Measurements from ENCODE around the gene PACS1. TPM values are rescaled to one million over a fixed set of nuclear protein-coding genes. Genes with fewer than 3 reads are reported as not detected.

The PACS1 gene
- total RNA-seq, 2 experiments from 2014 or later = 77.8 to 80.7 TPM

DNA sequence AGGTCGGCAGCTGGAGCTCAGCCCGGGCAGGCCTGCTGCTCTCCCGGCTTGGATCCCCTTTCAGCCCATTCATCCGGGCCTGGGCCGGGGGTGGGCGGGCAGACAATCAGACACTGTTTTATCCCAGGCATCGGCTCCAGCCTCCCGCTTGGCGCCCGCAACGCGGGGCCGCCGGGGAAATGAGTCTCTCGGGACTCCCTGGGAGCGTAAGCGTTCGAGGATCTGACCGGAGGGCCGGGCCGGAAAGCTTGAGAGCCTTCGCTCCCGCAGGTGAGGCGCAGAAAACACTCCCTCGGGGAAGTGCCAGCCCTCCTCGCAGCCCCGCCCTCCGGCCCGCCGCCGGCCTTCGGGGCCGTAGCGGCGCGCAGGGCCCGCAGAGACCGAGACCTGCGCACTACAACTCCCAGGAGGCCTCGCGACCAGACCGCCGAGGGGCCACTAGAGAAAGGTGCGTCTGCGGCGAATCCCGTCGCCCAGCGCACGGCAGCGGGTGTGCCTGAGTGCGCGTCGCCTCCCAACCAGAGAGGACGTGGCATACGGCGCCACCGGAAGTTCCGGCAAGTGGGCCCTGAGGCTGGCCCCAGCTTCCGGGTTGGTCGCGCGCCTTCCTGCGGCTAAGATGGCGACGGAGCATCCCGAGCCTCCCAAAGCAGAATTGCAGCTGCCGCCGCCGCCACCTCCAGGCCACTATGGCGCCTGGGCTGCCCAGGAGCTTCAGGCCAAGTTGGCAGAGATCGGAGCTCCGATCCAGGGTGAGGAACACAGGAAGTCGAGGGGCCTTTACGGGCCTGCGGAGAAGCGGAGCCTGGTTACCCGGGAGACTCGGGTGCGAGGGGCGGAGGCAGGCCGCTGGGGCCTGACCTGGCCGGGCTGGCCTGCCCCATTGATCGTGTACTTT, 18.1 kb upstream of the PACS1 start, which contains the start of gene SF3B2:
TSS of gene SF3B2 (plus strand) at position 599 of the 898 bp plus-strand sequence. CDS start at position 620, 21 bp downstream.
- Mint-ChIP-seq H3K9me3 (no peaks in the 10 kb centered on the region), H3K27ac (peak within 1 kb of the TSS; percentile 96), H3K4me1 (ENCODE audit: low read depth) (peaks cover 41% of the 10 kb centered on the region), H3K36me3 (ENCODE audit: low read depth) (peaks cover 29% of the 10 kb centered on the region), H3K27me3 (ENCODE audit: low read depth) (peaks cover 7% of the 10 kb centered on the region), H3K4me3 (peak within 1 kb of the TSS; percentile 99)
- intact Hi-C loops (cut with micrococcal nuclease) = loop anchor here (1.0 to 5.0 kb wide), 7 partner anchors 17 to 206 kb away; partner anchors contain the start of genes BANF1, C11orf68, CCDC85B and DRAP1
- peak; percentile 98 for DNase-seq
- CTCF ChIA-PET = interaction anchor here (0.6 to 6.7 kb wide), 16 partner anchors 7 to 340 kb away, joined by 3 to 58 read pairs (median 3); partner anchors contain the start of genes KAT5 and PACS1

GRCh38 chr11:66052664-66052982, 17.4 kb upstream of the PACS1 start:
- CTCF ChIA-PET = interaction anchor here (0.6 to 6.7 kb wide), 13 partner anchors 7 to 340 kb away, joined by 3 to 58 read pairs (median 3); partner anchors contain the start of gene KAT5
- Mint-ChIP-seq H3K4me1 (ENCODE audit: low read depth) (peaks cover 41% of the 10 kb centered on the region), H3K27ac (peak overlapping the region; percentile 96), H3K9me3 (no peaks in the 10 kb centered on the region), H3K27me3 (ENCODE audit: low read depth) (peaks cover 7% of the 10 kb centered on the region), H3K4me3 (peak overlapping the region; percentile 99), H3K36me3 (ENCODE audit: low read depth) (peaks cover 33% of the 10 kb centered on the region)
- no peak for DNase-seq
- intact Hi-C loops (cut with micrococcal nuclease) = loop anchor here (1.0 to 5.0 kb wide), 7 partner anchors 17 to 206 kb away; partner anchors contain the start of genes BANF1, C11orf68, CCDC85B and DRAP1

GRCh38 chr11:66055021-66055420, 15.1 kb upstream of the PACS1 start:
- Mint-ChIP-seq H3K36me3 (ENCODE audit: low read depth) (peaks cover 50% of the 10 kb centered on the region), H3K27ac (no peak overlapping the region), H3K9me3 (no peaks in the 10 kb centered on the region), H3K4me3 (peak overlapping the region; percentile 47), H3K4me1 (ENCODE audit: low read depth) (peaks cover 48% of the 10 kb centered on the region), H3K27me3 (ENCODE audit: low read depth) (no peaks in the 10 kb centered on the region)
- intact Hi-C loops (cut with micrococcal nuclease) = no loop called here
- no peak for DNase-seq
- CTCF ChIA-PET = interaction anchor here (0.7 to 6.7 kb wide), 3 partner anchors 10 to 13 kb away, joined by 3 to 58 read pairs (median 29); no protein-coding TSS in a partner anchor

- intact Hi-C loops (cut with micrococcal nuclease) = no loop called here
- H3K4me3 Mint-ChIP-seq = no peak overlapping the region
- peaks cover 53% of the 10 kb centered on the region for H3K4me1 Mint-ChIP-seq (ENCODE audit: low read depth)
- CTCF ChIA-PET = interaction anchor here (1.1 to 6.7 kb wide), 3 partner anchors 9 to 11 kb away, joined by 3 to 58 read pairs (median 29); no protein-coding TSS in a partner anchor
- H3K36me3 Mint-ChIP-seq (ENCODE audit: low read depth) = peaks cover 65% of the 10 kb centered on the region
- DNase-seq = no peak
- no peaks in the 10 kb centered on the region for H3K9me3 Mint-ChIP-seq
- peak overlapping the region; percentile 31 for H3K27ac Mint-ChIP-seq
- H3K27me3 Mint-ChIP-seq (ENCODE audit: low read depth) = no peaks in the 10 kb centered on the region
Observed at GRCh38 chr11:66056501-66056900, 13.6 kb upstream of the PACS1 start.

DNA sequence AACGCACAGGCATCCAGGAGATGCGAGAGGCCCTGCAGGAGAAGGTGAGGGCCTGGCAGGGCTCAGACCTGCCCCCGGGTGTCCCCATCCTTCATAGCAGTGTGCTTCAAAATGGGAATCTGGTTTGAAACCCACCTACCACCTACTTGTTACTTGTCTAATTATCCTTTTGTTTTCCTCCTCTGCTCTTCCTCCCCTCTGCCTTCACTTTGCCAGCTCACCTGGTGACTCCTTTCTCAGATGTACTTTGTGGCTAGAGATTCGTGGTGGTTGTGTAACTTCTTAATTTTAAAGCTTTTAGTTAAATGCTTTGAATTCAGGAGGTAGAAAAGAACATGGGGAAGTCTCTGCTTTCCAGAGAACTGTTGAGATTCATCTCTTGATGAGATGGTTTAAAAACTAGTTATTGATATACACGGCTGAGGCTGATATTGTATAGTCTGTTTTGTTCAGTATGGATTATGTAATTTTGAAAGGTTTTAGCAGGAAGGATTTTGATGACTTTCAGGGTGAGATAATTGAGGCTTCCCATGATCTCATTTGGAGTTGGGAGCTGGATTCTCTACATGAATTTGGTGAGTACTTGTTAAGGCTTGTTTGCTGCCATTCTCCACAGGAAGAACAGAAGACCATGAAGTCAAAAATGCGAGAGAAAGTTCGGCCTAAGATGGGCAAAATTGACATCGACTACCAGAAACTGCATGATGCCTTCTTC, 9.9 kb upstream of the PACS1 start:
- Mint-ChIP-seq H3K27me3 (ENCODE audit: low read depth) (no peaks in the 10 kb centered on the region), H3K9me3 (no peaks in the 10 kb centered on the region), H3K36me3 (ENCODE audit: low read depth) (peaks cover 75% of the 10 kb centered on the region), H3K4me1 (ENCODE audit: low read depth) (peaks cover 58% of the 10 kb centered on the region), H3K27ac (peak overlapping the region; percentile 82), H3K4me3 (no peak overlapping the region)
- no peak for DNase-seq
- CTCF ChIA-PET = interaction anchor here (1.1 to 2.6 kb wide), 5 partner anchors 8 to 175 kb away, joined by 3 to 18 read pairs (median 5); no protein-coding TSS in a partner anchor
- intact Hi-C loops (cut with micrococcal nuclease) = no loop called here

DNA sequence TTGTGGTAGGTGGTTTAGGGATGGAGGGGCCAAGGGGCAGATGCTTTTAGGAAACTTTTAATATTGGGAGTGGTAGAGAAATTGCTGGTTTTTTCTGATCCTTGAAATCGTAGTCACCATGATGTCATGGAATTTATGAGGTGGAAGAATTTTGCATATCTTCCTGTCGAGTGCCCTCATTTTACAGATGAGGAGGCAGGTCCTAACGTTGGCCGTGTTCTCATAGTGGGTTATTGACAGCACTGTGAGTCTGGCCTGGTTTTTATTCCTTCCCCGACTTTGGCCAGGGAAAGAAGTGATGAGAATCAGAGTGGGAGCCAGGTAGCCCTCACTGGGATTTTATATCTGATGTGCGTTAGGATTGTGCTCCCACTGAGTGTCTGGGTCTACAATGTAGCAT, 8.8 kb upstream of the PACS1 start:
- Mint-ChIP-seq H3K27ac (peak overlapping the region; percentile 82), H3K36me3 (ENCODE audit: low read depth) (peaks cover 74% of the 10 kb centered on the region), H3K4me3 (peak overlapping the region; percentile 10), H3K27me3 (ENCODE audit: low read depth) (no peaks in the 10 kb centered on the region), H3K9me3 (no peaks in the 10 kb centered on the region), H3K4me1 (ENCODE audit: low read depth) (peaks cover 60% of the 10 kb centered on the region)
- intact Hi-C loops (cut with micrococcal nuclease) = no loop called here
- CTCF ChIA-PET = no interaction called here
- no peak for DNase-seq

GRCh38 chr11:66062408-66062807, 7.7 kb upstream of the PACS1 start:
- Mint-ChIP-seq H3K9me3 (no peaks in the 10 kb centered on the region), H3K4me3 (no peak overlapping the region), H3K27ac (peak overlapping the region; percentile 69), H3K36me3 (ENCODE audit: low read depth) (peaks cover 71% of the 10 kb centered on the region), H3K4me1 (ENCODE audit: low read depth) (peaks cover 69% of the 10 kb centered on the region), H3K27me3 (ENCODE audit: low read depth) (no peaks in the 10 kb centered on the region)
- CTCF ChIA-PET = interaction anchor here (0.7 to 2.4 kb wide), 3 partner anchors 11 to 95 kb away, joined by 3 to 19 read pairs (median 4); no protein-coding TSS in a partner anchor
- DNase-seq = no peak
- intact Hi-C loops (cut with micrococcal nuclease) = no loop called here

DNA sequence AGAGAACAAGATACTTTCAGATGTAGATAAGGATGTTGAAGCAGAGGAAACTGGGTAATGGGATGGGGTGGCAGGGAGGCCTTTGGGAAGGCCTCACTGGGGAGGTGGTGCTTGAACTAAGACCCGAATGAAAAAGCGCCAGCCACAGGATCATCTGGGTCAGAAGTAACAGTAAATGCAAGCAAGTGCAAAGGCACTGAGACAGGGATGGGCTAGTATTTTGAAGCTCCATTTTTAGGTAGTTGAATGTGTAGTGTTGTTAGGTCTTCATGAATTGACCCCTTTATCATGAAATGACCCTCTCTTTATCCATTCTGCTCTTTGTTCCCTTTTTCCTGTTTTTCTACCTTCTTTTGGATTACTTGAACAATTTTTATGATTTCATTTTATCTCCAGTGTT, 6.2 kb upstream of the PACS1 start:
- peaks cover 77% of the 10 kb centered on the region for H3K4me1 Mint-ChIP-seq (ENCODE audit: low read depth)
- H3K4me3 Mint-ChIP-seq = no peak overlapping the region
- peaks cover 73% of the 10 kb centered on the region for H3K36me3 Mint-ChIP-seq (ENCODE audit: low read depth)
- DNase-seq = no peak
- CTCF ChIA-PET = interaction anchor here (0.5 to 2.4 kb wide), 2 partner anchors 18 to 294 kb away, joined by 5 to 19 read pairs; no protein-coding TSS in a partner anchor
- H3K27me3 Mint-ChIP-seq (ENCODE audit: low read depth) = no peaks in the 10 kb centered on the region
- H3K9me3 Mint-ChIP-seq = no peaks in the 10 kb centered on the region
- intact Hi-C loops (cut with micrococcal nuclease) = no loop called here
- H3K27ac Mint-ChIP-seq = no peak overlapping the region

DNA sequence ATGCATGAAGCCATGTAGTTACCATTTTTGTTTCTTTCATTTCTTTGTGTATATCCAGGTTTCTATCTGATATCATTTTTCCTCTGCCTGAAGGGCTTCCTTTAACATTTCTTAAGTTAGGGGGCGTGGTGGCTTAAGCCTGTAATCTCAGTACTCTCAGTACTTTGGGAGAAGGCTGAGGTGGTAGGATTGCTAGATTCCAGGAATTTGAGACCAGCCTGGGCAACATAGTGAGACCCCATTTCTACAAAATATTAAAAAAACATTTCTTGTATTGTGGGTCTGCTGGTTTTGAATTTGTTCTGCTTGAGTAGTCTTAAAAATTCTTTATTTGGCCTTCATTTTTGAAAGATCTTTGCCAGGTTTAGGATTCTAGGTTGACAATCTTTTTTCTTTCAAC, 5.5 kb upstream of the PACS1 start:
- CTCF ChIA-PET = interaction anchor here (1.0 to 5.2 kb wide), 3 partner anchors 9 to 19 kb away, joined by 3 to 37 read pairs (median 19); no protein-coding TSS in a partner anchor
- H3K27me3 Mint-ChIP-seq (ENCODE audit: low read depth) = no peaks in the 10 kb centered on the region
- no peaks in the 10 kb centered on the region for H3K9me3 Mint-ChIP-seq
- no peak for DNase-seq
- peak overlapping the region; percentile 68 for H3K27ac Mint-ChIP-seq
- H3K4me3 Mint-ChIP-seq = no peak overlapping the region
- intact Hi-C loops (cut with micrococcal nuclease) = no loop called here
- H3K4me1 Mint-ChIP-seq (ENCODE audit: low read depth) = peaks cover 78% of the 10 kb centered on the region
- peaks cover 73% of the 10 kb centered on the region for H3K36me3 Mint-ChIP-seq (ENCODE audit: low read depth)

GRCh38 chr11:66066751-66067150, 3.3 kb upstream of the PACS1 start:
- H3K4me1 Mint-ChIP-seq (ENCODE audit: low read depth) = peaks cover 60% of the 10 kb centered on the region
- H3K4me3 Mint-ChIP-seq = no peak overlapping the region
- intact Hi-C loops (cut with micrococcal nuclease) = no loop called here
- H3K9me3 Mint-ChIP-seq = no peaks in the 10 kb centered on the region
- no peak for DNase-seq
- CTCF ChIA-PET = interaction anchor here (0.6 to 6.4 kb wide), 10 partner anchors 13 to 134 kb away, joined by 3 to 61 read pairs (median 16); partner anchors contain the start of genes BANF1 and SF3B2
- H3K27me3 Mint-ChIP-seq (ENCODE audit: low read depth) = no peaks in the 10 kb centered on the region
- peak overlapping the region; percentile 82 for H3K27ac Mint-ChIP-seq
- peaks cover 58% of the 10 kb centered on the region for H3K36me3 Mint-ChIP-seq (ENCODE audit: low read depth)

DNA sequence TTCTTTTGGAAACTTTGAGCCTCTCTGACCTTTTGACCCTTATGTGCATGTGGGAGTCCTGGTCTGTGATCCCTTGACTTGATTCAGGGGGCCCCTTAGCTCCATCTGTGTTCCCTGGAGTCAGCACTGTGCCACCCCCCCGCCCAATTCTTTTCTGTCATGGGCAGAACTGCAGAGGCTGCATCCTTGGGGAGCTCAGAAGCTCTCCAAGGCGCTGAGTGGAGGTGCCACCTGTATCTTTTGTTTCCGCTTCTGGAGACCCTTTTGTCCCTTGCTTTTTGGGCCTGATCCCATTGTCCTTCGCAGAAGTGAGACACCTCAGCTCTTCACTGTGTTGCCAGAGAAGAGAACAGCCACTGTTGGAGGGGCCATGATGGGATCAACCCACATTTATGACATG, 2.4 kb upstream of the PACS1 start:
- CTCF ChIA-PET = interaction anchor here (1.0 to 6.4 kb wide), 26 partner anchors 9 to 158 kb away, joined by 3 to 61 read pairs (median 6); partner anchors contain the start of genes BANF1 and SF3B2

More for the DNA sequence above, 2.4 kb upstream of the PACS1 start:
- intact Hi-C loops (cut with micrococcal nuclease) = loop anchor here (1.0 to 2.0 kb wide), 2 partner anchors 59 to 67 kb away; no protein-coding TSS in a partner anchor
- H3K27ac Mint-ChIP-seq = peak overlapping the region; percentile 97
- H3K27me3 Mint-ChIP-seq (ENCODE audit: low read depth) = no peaks in the 10 kb centered on the region
- H3K4me1 Mint-ChIP-seq (ENCODE audit: low read depth) = peaks cover 64% of the 10 kb centered on the region
- H3K36me3 Mint-ChIP-seq (ENCODE audit: low read depth) = peaks cover 60% of the 10 kb centered on the region
- H3K4me3 Mint-ChIP-seq = no peak overlapping the region
- no peak for DNase-seq
- no peaks in the 10 kb centered on the region for H3K9me3 Mint-ChIP-seq

Data from activated naive CD4-positive, alpha-beta T cell treated with anti-CD3 and anti-CD28 coated beads for 36 hours (primary cell).